Endometrium (tissue), 2 donors: ENCODE results near the gene NR1H3.
"Not testable (repeated sequence)": the region's sequence is repeated elsewhere in the genome, so short reads cannot be mapped to it uniquely, and the experiment has no call there.

ENCODE experiments used
- FAIRE-seq: peaks from 2 replicates; lab custom pipeline; 2012; peaks lifted over from hg19 to GRCh38; lab: Jason Lieb, UNC
- donor health status: control.
- donor health status: control.

The NR1H3 gene

GRCh38 chr11:47306484-47306844 lies 48.7 kb downstream of the NR1H3 start:
- FAIRE-seq: no peak

DNA sequence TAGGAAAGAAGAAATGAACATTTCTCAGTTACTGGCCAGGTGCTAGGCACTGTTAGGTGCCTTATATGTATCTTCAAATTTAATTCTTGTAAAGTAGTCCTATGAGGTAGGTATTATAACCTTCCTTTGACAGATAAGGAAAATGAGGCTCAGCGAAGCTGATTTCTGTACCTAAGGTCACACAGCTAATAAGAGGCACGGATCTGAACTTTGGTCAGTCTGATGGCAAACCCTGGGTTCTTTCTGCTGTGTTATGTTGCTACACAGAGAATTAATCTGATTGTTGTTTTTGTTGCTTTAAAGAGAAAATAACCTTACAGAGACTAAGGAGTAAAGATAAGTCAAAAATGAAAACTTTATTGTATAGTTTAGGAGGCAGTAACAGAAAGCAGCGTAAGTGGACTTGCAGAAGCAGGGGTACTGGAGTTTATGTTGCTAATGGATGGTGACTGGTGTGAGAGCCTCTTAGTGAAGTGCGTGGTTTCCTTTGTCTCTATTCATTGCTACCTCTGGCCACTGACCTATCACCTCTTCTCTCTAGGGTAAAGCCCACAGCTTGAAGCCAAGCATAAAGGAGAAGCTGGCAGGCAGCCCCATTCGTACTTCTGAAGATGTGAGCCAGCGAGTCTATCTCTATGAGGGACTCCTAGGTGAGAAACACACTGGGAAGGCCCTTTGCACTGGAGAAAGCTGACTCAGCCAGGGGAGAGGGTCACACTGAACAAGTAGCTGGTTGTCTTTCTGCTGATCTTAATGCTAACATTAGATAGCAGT lies 50.4 kb downstream of the NR1H3 start:
- no peak for FAIRE-seq

DNA sequence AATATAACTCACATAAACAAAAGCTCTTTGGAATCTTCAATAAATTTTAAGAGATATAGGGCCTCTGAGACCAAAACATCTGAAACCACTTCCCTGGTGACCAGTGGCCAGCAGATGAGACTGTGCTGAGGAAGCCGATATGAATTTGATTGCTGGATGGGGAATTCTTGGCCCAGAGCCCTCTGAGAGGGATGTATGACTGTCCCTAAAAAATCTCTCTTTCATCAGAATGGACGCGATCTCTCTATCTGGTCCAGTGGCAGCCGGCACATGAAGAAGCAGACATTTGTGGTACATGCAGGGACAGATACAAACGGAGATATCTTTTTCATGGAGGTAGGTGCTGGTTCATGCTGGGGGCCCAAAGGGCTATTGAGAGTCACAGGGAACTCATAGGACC lies 57.2 kb downstream of the NR1H3 start:
- FAIRE-seq: no peak

GRCh38 chr11:47316501-47316900 lies 58.7 kb downstream of the NR1H3 start:
- not testable (repeated sequence) for FAIRE-seq

DNA sequence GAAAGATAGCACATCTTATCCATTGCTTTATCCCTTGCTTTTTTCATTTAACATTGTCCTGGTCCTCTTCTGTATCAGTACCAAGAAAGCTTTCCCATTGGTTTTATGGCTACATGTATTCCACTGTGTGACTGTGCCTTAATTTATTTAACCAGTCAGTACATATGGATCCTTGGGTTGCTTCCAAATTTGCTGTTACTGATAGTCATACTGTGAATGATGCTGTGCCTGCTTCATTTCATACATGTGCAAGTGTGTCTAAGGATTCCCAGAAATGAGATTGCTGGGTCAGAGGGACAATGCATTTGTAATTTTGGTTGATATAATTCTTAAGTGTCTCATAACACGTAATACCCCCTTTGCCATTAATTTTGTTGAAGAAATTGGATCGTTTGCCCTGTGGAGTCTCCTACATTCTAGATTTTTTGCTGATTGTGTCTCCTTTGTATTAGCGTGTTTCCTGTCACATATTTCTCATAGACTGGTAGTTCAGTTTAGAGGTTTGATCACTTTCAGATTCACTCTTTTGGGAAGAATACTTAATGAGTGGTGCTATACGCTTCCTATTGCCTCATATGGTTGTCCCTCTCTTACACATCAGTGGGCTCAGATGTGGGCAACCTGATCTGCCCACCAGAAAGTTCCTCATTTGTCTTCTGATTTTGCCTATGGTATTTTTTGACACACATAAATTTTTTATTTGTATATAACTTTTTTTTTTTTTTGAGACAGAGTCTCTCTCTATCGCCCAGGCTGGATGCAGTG lies 59.5 kb downstream of the NR1H3 start:
- FAIRE-seq: no peak

- no peak for FAIRE-seq
Measured at GRCh38 chr11:47318166-47318565, 60.4 kb downstream of the NR1H3 start.
